ENCODE results near the gene CNKSR1. TPM values are rescaled to one million over a fixed set of nuclear protein-coding genes. Genes with fewer than 3 reads are reported as not detected.

The CNKSR1 gene
- total and polyA plus RNA-seq, 2 of the 8 experiments (the other 6 are each of a cell fraction or from before 2014, with no cell fraction given) = 13.9 to 14.5 TPM

- Histone ChIP-seq H2BK12ac (ENCODE audit: low read depth, low read length) (no peak overlapping the region), H3K18ac (ENCODE audit: extremely low read depth, low read length) (no peak overlapping the region), H2BK120ac (replicated peaks; ENCODE audit: low read depth, low read length) (no peak overlapping the region), H4K91ac (replicated peaks; ENCODE audit: insufficient read length, low read length) (no peak overlapping the region), H3K4me2 (ENCODE audit: insufficient read depth in 1 of 2, low read depth in 2 of 2, low read length in 2 of 2) (no peak overlapping the region), H3K23ac (ENCODE audit: insufficient read length) (no peak overlapping the region), H2AK5ac (ENCODE audit: low read depth, low read length) (no peak overlapping the region), H3K27ac (ENCODE audit: low read depth, low read length) (no peak overlapping the region), H2BK20ac (ENCODE audit: low read length) (no peak overlapping the region), H3K14ac (ENCODE audit: insufficient read length) (no peak overlapping the region), H4K8ac (ENCODE audit: extremely low read depth, insufficient read depth, low read length) (no peak overlapping the region), H2AFZ (ENCODE audit: low read length) (no peak overlapping the region), H3K4me1 (replicated peaks in 1 of 4; ENCODE audit: control insufficient read depth in 3 of 4, insufficient read depth in 4 of 4, low read length in 3 of 4) (no peaks in the 10 kb centered on the region), H4K5ac (ENCODE audit: insufficient read length, low read depth, low read length) (no peak overlapping the region), H3K79me1 (ENCODE audit: low read depth, low read length) (no peaks in the 10 kb centered on the region), H4K20me1 (replicated peaks in 1 of 2; ENCODE audit: control insufficient read depth in 1 of 2, insufficient read depth in 2 of 2, low read length in 2 of 2) (no peaks in the 10 kb centered on the region), H3K27me3 (replicated peaks in 1 of 4; ENCODE audit: control insufficient read depth in 3 of 4, extremely low read depth in 1 of 4, insufficient read depth in 3 of 4, low read length in 3 of 4) (peaks cover 0 to 7% (median 3%) of the 10 kb centered on the region in 4 experiments; a peak in 3 of 7 replicates), H3K9ac (replicated peaks in 1 of 4; ENCODE audit: extremely low read depth in 1 of 4, low read depth in 3 of 4, low read length in 3 of 4) (no peak overlapping the region), H3K79me2 (ENCODE audit: control insufficient read depth in 1 of 2, insufficient read depth in 2 of 2, low read length in 2 of 2) (no peaks in the 10 kb centered on the region), H3K23me2 (ENCODE audit: low read depth, low read length) (no peaks in the 10 kb centered on the region), H2BK15ac (ENCODE audit: low read length) (no peak overlapping the region), H3K56ac (replicated peaks; ENCODE audit: insufficient read length, low read depth, low read length) (no peak overlapping the region), H2BK5ac (ENCODE audit: low read depth, low read length) (no peak overlapping the region), H3K36me3 (ENCODE audit: control insufficient read depth in 2 of 4, insufficient read depth in 4 of 4, low read length in 3 of 4) (no peaks in the 10 kb centered on the region), H3K4me3 (ENCODE audit: extremely low read depth in 1 of 4, insufficient read depth in 2 of 4, low read depth in 3 of 4, low read length in 4 of 4) (no peak overlapping the region), H3K9me3 (ENCODE audit: insufficient read depth in 2 of 2, low read depth in 1 of 2, low read length in 1 of 2) (no peaks in the 10 kb centered on the region), H3K4ac (replicated peaks; ENCODE audit: insufficient read length, low read depth, low read length) (no peak overlapping the region)
- FAIRE-seq = no peak
- no peak for TF ChIP-seq RNF2 (IDR thresholded peaks at IDR 0.05; ENCODE audit: borderline replicate concordance, low read depth, low read length, missing control alignments, poor library complexity, severe bottlenecking)
- TF ChIP-seq GTF2F1 (IDR thresholded peaks at IDR 0.05; ENCODE audit: borderline replicate concordance, low read depth, low read length) = no peak
- TF ChIP-seq RAD21 (IDR thresholded peaks at IDR 0.05 in 1 of 2, conservative IDR thresholded peaks at IDR 0.05 in 1 of 2; ENCODE audit: low read depth in 2 of 2, low read length in 2 of 2) = no peak
- TF ChIP-seq JUN (IDR thresholded peaks at IDR 0.05; ENCODE audit: low read depth, low read length) = no peak
- TF ChIP-seq MAFK (IDR thresholded peaks at IDR 0.05; ENCODE audit: low read depth, low read length) = no peak
- no peak for TF ChIP-seq GABPA (IDR thresholded peaks at IDR 0.05; ENCODE audit: borderline replicate concordance, insufficient read depth, low read length)
- no peak for TF ChIP-seq BCL11A (IDR thresholded peaks at IDR 0.05; ENCODE audit: low read depth in 2 of 2, low read length in 2 of 2)
- no peak for TF ChIP-seq HDAC6 (IDR thresholded peaks at IDR 0.05; ENCODE audit: low read depth, low read length)
- no peak for TF ChIP-seq MAX (IDR thresholded peaks at IDR 0.05)
- TF ChIP-seq SP1 (IDR thresholded peaks at IDR 0.05; ENCODE audit: low read depth, low read length) = no peak
- POLR2A ChIA-PET (ENCODE audit: partially characterized antibody) = no interaction called here
- DNase-seq (ENCODE audit: low read depth in 1 of 2, low spot score in 2 of 2) = peak in 1 of 2 experiments; percentile 35
- CTCF ChIA-PET (ENCODE audit: partially characterized antibody) = interaction anchor here (0.6 to 11.2 kb wide), 15 partner anchors 10 to 1187 kb away, joined by 3 to 154 read pairs (median 5); partner anchors contain the start of gene SLC30A2
- WGBS, 2 experiments (ENCODE audit: extremely low coverage in 1 of 2, insufficient coverage in 1 of 2, insufficient read length in 1 of 2, insufficient replicate concordance in 2 of 2, low coverage in 1 of 2, low lambda C conversion rate in 2 of 2, missing lambda C conversion rate in 1 of 2) = 94% methylated on average over 8 of the region's 8 CpGs; no CpG with 5 or more reads in 1 of the 2 experiments
Measured at GRCh38 chr1:26142159-26142558, 35.1 kb upstream of the CNKSR1 start.
